DMS153 treated with DMSO at 0.1 percent for 48 hours (cell line): Measurements from ENCODE around the gene EXOC6.
A peak's percentile ranks its signal among the peaks of the same experiment; 100 is the strongest.
"Not testable (repeated sequence)": the region's sequence is repeated elsewhere in the genome, so short reads cannot be mapped to it uniquely, and the experiment has no call there.

Source experiments
- DNase-seq: peaks from one replicate; lab custom pipeline; 2025; ENCODE audit not compliant: unreplicated experiment; lab: John Stamatoyannopoulos, UW

EXOC6 gene

GRCh38 chr10:92876509-92877036, 28.3 kb downstream of the EXOC6 start:
- DNase-seq, result no peak

DNA sequence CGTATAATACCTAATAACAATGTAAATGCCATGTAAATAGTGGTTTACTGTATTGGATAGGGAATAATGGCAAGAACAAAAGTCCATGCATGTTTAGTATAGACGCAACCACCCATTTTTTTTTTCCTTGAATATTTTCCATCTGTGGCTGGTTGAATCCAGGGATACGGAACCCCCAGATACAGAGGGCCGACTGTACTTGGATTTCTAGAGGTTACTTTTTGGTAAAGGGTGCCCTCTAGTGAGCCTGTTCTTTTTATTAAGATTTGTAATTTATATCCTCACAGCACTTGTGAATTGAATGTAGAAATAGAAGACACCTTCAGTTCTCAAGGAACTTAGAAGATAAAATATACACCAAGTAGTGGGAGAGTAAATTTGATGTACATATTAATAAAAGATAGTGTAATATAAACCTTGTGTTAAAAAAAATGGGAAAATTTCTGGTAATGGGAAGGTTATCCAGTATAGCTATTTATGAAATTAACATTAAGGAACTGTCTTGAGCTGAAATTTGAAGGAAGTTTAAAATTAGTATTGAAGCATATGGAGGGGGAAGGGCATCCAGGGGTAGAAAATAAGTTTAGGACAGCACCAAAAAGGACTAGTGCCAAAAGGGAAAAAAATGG, 32.0 kb downstream of the EXOC6 start:
- DNase-seq, result peak; percentile 9

DNA sequence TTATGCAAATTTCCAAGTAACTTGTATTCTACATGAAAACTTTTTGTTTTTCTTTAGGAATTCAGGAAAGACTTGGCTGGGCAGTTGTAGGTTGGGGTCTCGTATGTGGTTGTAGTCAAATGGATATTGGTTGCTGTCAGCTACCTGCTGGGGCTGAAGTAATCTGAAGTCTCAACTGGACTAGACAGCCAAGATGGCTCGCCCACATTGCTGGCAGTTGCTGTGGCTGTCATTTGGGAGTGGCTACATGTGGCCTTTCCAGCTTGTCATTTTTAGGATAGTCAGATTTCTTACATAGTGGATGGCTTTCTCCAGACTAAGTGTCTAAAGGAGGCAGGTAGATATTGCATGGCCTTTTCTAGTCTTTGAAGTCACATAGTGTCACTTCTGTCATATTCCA, 32.6 kb downstream of the EXOC6 start:
- DNase-seq, result no peak

DNA sequence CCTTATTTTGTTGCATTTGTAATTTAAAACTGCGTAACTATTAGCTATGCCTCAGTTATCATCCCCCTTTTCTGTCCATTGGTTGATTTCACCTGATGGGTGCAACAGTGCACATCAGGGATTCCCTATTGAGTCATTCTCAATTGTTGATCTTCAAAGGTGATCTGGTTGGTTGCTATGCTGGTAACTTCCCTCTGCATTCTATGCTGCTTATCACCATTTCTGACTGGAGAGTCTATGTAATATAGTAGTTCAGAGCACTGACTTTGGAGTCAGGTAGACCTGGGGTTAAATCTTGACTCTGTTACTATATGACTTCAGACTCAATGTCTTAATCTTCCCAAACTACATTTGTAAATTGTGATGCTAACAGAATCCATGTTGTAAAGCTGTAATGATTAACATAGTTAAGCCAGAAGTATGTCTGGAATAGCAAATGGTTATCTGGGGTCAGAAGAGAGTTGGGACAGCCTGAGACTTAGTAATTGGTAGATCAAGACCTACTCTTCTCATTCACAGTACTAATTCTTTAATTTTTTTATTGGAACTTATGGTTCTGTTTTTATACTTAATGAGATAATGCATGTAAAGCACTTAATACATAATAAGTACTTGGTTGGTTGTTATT, 38.1 kb downstream of the EXOC6 start:
- no peak for DNase-seq

DNA sequence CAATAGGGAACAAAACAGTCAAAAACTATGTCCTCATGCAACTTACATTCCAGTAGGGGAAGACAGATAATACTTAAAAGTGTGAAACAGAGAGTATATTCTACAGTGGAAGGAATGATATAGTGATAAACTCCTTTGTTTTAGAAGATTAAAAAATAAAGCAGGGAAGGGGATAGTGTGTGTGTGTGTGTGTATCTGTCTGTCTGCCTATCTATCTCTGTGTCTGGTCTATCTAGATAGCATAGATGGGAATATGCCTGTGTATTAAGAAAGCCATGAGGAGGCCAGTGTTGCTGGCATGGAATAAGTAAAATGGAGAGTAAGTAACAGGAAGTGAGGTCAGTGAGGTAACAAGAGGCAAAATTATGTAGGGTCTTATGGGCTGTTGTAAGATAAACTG, 42.2 kb downstream of the EXOC6 start:
- DNase-seq, result no peak

DNA sequence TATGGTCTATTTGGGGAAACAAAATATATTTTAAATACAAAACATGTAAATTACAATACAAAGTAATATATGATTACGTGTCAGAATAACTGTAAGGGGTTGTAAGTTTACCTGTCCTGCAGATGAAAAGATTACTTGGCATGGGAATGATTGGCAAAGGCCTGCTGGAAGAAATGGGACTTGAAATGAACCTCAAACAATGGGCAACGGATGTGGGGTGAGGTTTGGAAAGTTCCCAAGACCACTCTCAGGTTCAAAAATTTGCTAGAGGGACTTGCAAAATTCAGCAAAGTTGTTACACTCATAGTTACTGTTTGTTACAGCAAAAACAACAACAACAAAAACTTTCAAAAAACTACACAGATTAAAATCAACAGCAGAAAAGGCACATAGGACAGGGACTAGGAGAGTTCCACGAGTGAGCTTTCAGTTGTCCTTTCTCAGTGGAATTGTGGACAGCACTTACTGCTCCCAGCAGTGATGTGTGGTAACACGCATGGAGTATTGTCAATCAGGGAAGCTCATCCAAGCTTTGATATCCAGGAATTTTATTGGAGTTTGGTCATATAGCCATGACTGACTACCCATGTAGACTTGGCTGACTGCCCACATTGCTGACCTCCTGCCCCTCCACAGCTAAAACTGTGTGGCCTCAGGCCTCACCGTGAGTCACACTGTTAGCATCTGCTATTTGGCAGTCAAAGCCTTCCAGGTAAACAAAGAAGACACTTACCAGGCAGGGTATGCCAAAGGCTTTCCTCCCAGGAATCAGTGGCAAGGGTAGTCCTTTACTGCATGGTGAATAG, 43.8 kb downstream of the EXOC6 start:
- DNase-seq, result no peak

GRCh38 chr10:92892691-92893054, 44.4 kb downstream of the EXOC6 start:
- DNase-seq, result no peak

DNA sequence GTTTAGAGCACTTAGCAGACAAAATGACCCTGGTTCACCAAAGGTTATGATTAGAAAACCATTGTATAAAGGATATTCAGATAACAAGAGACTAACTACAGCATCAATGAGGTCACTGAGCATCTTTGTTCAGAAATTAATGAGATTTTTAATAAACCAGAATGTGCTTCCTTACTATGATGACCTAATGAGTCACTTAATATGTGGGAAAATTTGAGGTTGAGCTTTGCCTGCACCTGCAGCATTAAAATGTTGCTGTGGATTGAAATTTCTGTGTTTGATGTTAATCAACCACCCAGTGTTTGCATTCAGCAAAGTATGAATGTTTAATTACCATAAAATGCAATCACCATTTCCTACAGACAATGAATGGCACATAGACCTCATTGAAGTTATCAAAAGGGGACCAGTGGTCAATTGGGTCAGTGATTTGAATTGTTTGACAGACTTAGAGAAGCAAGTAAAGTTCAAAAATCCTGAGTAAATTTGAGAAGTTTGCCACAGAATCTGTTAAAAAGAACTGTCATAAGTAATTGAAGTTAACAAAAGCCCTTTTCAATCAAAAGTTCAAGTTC, 45.8 kb downstream of the EXOC6 start:
- no peak for DNase-seq

DNA sequence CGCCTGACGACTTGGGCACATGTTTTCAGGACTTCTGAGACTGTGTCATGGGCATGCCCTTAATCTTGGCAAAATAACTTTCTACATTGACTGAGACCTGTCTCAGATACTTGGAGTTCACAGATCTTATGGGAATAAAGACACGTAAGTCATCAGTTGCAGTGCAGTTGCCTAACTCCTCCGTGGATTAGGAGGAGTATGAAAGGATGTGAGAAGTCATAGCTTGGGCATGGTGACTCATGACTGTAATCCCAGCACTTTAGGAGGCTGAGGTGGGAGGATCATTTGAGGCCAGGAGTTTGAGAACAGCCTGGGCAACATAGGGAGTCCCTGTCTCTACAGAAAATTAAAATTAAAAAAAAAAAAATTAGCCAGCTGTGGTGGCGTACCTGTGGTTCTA, 49.6 kb downstream of the EXOC6 start:
- no peak for DNase-seq

GRCh38 chr10:92901819-92902251, 53.5 kb downstream of the EXOC6 start:
- no peak for DNase-seq

- DNase-seq, result no peak
Measured at GRCh38 chr10:92903633-92904032, 55.3 kb downstream of the EXOC6 start.

- DNase-seq, result no peak
Measured at GRCh38 chr10:92907280-92907679, 59.0 kb downstream of the EXOC6 start.

DNA sequence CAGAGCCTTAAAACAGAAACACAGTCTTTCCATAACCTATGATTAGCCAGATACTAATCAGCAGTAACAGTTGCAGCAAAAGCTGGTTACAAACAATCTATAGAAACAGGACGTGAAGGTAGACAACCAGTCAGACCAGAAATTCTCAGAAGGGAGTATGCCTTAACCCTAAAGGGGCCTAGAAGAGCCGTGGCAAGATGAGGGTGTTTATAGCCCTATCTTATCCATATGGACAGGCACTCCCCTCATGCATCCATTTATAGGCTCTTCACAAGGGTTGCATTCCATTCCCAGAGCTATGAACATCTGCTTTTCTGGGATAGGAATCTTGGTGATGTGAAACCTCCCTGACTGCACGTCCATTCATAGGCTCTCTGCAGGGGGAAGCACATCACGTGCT, 64.3 kb downstream of the EXOC6 start:
- DNase-seq, result not testable (repeated sequence)

- DNase-seq, result no peak
Measured at GRCh38 chr10:92913973-92914372, 65.7 kb downstream of the EXOC6 start.

- DNase-seq, result peak; percentile 27
Measured at GRCh38 chr10:92914478-92915325, 66.4 kb downstream of the EXOC6 start.

DNA sequence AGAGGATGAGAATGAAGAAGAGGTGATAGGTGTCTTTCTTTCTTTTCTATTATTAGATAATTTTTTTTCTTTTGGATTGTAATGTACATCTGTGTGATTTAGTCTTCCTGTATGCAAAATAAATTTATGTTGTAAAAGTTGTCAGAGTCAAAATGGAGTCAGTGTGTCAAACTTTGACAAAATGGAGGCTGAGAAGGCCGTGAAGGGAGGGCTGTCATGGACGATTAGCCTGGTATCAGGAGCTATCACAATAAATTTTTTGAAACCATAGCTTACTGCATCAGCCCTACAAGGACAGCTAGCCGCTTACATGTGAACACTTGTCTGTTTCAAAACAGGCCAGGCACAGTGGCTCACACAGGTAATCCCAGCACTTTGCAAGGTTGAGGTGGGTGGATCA, 67.6 kb downstream of the EXOC6 start:
- DNase-seq, result no peak

GRCh38 chr10:92916433-92916832, 68.1 kb downstream of the EXOC6 start:
- no peak for DNase-seq

DNA sequence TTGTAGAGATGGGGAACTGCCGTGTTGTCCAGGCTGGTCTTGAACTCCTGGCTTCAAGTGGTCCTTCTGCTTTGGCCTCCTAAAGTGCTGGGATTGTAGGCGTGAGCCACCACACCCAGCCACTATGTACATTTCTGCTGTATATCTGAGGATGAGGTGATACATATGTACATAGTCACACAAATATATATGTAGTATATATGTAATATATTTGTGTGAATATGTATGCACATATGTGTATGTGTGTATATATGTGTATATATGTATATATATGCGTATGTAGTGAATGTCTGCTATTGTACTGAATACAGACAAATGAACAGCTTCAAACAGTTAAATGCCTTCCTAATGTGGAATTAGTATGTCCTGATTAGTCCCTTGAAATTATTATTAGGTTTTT, 70.3 kb downstream of the EXOC6 start:
- DNase-seq, result no peak

- DNase-seq, result no peak
Measured at GRCh38 chr10:92920866-92921265, 72.5 kb downstream of the EXOC6 start.

DNA sequence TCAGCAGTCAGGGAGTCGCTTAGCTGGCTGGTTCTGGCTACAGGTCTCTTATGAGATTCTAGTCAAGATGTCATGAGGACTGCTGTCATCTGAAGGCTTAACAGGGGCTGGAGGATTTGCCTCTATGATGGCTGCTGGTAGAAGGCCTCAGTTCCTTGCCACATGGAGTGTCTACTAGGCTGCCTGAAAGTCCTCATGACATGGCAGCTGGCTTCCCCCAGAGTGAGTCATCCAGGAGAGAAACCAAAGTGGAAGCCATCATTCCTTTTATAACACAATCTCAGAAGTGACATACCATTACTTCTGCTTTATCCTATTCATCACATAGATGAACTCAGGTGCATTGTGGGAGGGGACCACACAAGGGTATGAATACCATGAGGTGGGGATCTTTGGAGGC, 75.1 kb downstream of the EXOC6 start:
- no peak for DNase-seq

DNA sequence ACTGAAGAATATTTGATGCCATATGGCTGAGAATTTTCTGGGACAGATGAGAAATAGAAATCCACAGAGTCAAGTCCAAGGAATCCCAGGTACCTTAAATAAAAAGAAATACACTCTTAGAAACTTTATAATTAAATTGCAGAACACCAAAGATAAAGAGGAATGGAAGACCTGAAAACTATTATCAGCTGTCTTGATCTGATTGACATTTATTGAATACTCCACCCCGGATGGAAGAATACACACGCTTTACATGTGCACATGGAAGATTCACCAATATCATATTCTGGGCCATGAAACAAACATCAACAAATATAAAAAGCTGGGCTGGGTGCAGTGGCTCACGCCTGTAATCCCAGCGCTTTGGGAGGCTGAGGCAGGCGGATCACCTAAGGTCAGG, 81.6 kb downstream of the EXOC6 start:
- DNase-seq, result no peak
